ENCODE results near the gene PLEKHH2.
"Not testable (repeated sequence)": the region's sequence is repeated elsewhere in the genome, so short reads cannot be mapped to it uniquely, and the experiment has no call there.

PLEKHH2 gene

GRCh38 chr2:43726961-43727633 lies 90.0 kb downstream of the PLEKHH2 start:
- H3K27ac ChIP-seq (ENCODE audit: low read depth, low read length); H4K91ac ChIP-seq (ENCODE audit: low read depth, low read length); H3K9ac ChIP-seq (ENCODE audit: low read length); H3K36me3 ChIP-seq (ENCODE audit: control insufficient read depth in 1 of 2, insufficient read depth in 2 of 2, low read length in 2 of 2); H2BK12ac ChIP-seq (ENCODE audit: low read length); H4K12ac ChIP-seq (ENCODE audit: low read depth, low read length); H3K4ac ChIP-seq (ENCODE audit: low read depth, low read length); H3K27me3 ChIP-seq (ENCODE audit: insufficient read depth, low read length); H3K14ac ChIP-seq (ENCODE audit: low read length); H3K4me2 ChIP-seq (ENCODE audit: low read length); H2BK120ac ChIP-seq (ENCODE audit: insufficient read depth, low read length, poor library complexity); H3K23ac ChIP-seq (ENCODE audit: low read length); H2AK5ac ChIP-seq (ENCODE audit: low read length); H3K79me2 ChIP-seq (ENCODE audit: control insufficient read depth, insufficient read depth, low read length, poor library complexity); H2AFZ ChIP-seq (ENCODE audit: insufficient read depth, low read length, poor library complexity); H3K4me1 ChIP-seq (ENCODE audit: control insufficient read depth in 1 of 2, insufficient read depth in 2 of 2, low read length in 2 of 2); H2BK5ac ChIP-seq (ENCODE audit: low read depth, low read length, poor library complexity); H3K79me1 ChIP-seq (ENCODE audit: low read length); H3K9me3 ChIP-seq (ENCODE audit: insufficient read depth, low read depth, low read length); H3K18ac ChIP-seq (ENCODE audit: low read length); H3K4me3 ChIP-seq (ENCODE audit: low read depth, low read length); H4K8ac ChIP-seq (ENCODE audit: low read depth, low read length): not testable (repeated sequence)
- peak; percentile 13 to 20 for DNase-seq
- no CpG with 5 or more reads among the region's 14 CpGs for WGBS (ENCODE audit: extremely low coverage, insufficient coverage, insufficient read length)

GRCh38 chr2:43727634-43728014 lies 90.6 kb downstream of the PLEKHH2 start:
- Histone ChIP-seq H3K9me3 (ENCODE audit: insufficient read depth, low read depth, low read length) (no peaks in the 10 kb centered on the region), H3K18ac (ENCODE audit: low read length) (no peak overlapping the region), H3K4me1 (ENCODE audit: control insufficient read depth in 1 of 2, insufficient read depth in 2 of 2, low read length in 2 of 2) (peaks cover 0 to 3% of the 10 kb centered on the region in 2 experiments), H4K12ac (ENCODE audit: low read depth, low read length) (no peak overlapping the region), H3K27me3 (ENCODE audit: insufficient read depth, low read length) (no peaks in the 10 kb centered on the region), H3K4ac (ENCODE audit: low read depth, low read length) (no peak overlapping the region), H3K79me2 (ENCODE audit: control insufficient read depth, insufficient read depth, low read length, poor library complexity) (no peaks in the 10 kb centered on the region), H3K23ac (ENCODE audit: low read length) (no peak overlapping the region), H2BK12ac (ENCODE audit: low read length) (no peak overlapping the region), H2AK5ac (ENCODE audit: low read length) (no peak overlapping the region), H2AFZ (ENCODE audit: insufficient read depth, low read length, poor library complexity) (no peak overlapping the region), H3K4me2 (ENCODE audit: low read length) (no peak overlapping the region), H3K79me1 (ENCODE audit: low read length) (no peaks in the 10 kb centered on the region), H3K4me3 (ENCODE audit: low read depth, low read length) (no peak overlapping the region), H3K14ac (ENCODE audit: low read length) (no peak overlapping the region), H3K36me3 (ENCODE audit: control insufficient read depth in 1 of 2, insufficient read depth in 2 of 2, low read length in 2 of 2) (no peaks in the 10 kb centered on the region), H3K9ac (ENCODE audit: low read length) (no peak overlapping the region), H2BK120ac (ENCODE audit: insufficient read depth, low read length, poor library complexity) (no peak overlapping the region), H2BK5ac (ENCODE audit: low read depth, low read length, poor library complexity) (no peak overlapping the region), H4K8ac (ENCODE audit: low read depth, low read length) (no peak overlapping the region), H4K91ac (ENCODE audit: low read depth, low read length) (no peak overlapping the region), H3K27ac (ENCODE audit: low read depth, low read length) (no peak overlapping the region)
- DNase-seq, result no peak
- WGBS (ENCODE audit: extremely low coverage, insufficient coverage, insufficient read length), result no CpG with 5 or more reads among the region's 2 CpGs

DNA sequence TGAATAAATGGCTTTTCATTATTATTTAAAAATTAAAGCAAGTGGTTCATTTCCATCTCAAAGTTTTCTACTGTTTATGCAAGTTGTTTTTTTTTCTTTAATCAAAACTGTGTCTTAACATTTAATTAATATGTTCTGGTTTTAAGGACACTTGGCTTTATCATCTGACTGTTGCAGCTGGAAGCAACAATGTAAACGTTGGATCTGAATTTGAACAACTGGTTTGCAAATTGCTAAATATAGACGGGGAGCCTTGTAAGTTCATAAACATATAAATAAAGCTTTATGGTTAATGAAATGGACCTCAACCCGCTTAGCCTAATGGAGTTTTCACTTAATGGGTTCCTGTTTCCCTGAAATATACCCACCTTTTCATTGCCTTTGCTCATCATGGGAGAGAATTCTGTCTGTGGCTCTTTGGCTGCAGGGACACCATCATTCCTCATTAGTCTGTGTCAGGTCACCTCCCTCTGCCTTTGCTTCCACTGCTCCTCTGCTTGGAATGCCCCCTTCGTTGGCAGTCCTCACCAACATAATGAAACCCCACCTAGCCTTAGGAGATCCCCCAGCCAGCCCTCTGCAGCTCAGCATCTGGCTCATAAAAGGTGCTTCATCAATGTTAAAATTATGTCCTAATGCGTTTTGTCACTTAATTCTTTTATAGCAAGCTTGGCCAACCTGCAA lies 92.6 kb downstream of the PLEKHH2 start:
- no peak overlapping the region for H4K8ac ChIP-seq (ENCODE audit: low read depth, low read length)
- H3K4me1 ChIP-seq (ENCODE audit: control insufficient read depth in 1 of 2, insufficient read depth in 2 of 2, low read length in 2 of 2), result peaks cover 0 to 3% of the 10 kb centered on the region in 2 experiments
- H3K14ac ChIP-seq (ENCODE audit: low read length), result no peak overlapping the region
- no peak overlapping the region for H3K4me2 ChIP-seq (ENCODE audit: low read length)
- H3K23ac ChIP-seq (ENCODE audit: low read length), result no peak overlapping the region
- no peak overlapping the region for H3K4ac ChIP-seq (ENCODE audit: low read depth, low read length)
- no peak for DNase-seq
- no peak overlapping the region for H2BK120ac ChIP-seq (ENCODE audit: insufficient read depth, low read length, poor library complexity)
- no CpG with 5 or more reads among the region's 5 CpGs for WGBS (ENCODE audit: extremely low coverage, insufficient coverage, insufficient read length)
- no peak overlapping the region for H3K4me3 ChIP-seq (ENCODE audit: low read depth, low read length)
- no peaks in the 10 kb centered on the region for H3K36me3 ChIP-seq (ENCODE audit: control insufficient read depth in 1 of 2, insufficient read depth in 2 of 2, low read length in 2 of 2)
- no peak overlapping the region for H3K18ac ChIP-seq (ENCODE audit: low read length)
- no peaks in the 10 kb centered on the region for H3K79me2 ChIP-seq (ENCODE audit: control insufficient read depth, insufficient read depth, low read length, poor library complexity)
- H3K27me3 ChIP-seq (ENCODE audit: insufficient read depth, low read length), result no peaks in the 10 kb centered on the region
- H4K12ac ChIP-seq (ENCODE audit: low read depth, low read length), result peak overlapping the region; percentile 70
- H2BK12ac ChIP-seq (ENCODE audit: low read length), result no peak overlapping the region
- H2AFZ ChIP-seq (ENCODE audit: insufficient read depth, low read length, poor library complexity), result no peak overlapping the region
- H3K27ac ChIP-seq (ENCODE audit: low read depth, low read length), result no peak overlapping the region
- H3K79me1 ChIP-seq (ENCODE audit: low read length), result no peaks in the 10 kb centered on the region
- no peaks in the 10 kb centered on the region for H3K9me3 ChIP-seq (ENCODE audit: insufficient read depth, low read depth, low read length)
- no peak overlapping the region for H2BK5ac ChIP-seq (ENCODE audit: low read depth, low read length, poor library complexity)
- H4K91ac ChIP-seq (ENCODE audit: low read depth, low read length), result no peak overlapping the region
- H3K9ac ChIP-seq (ENCODE audit: low read length), result no peak overlapping the region
- H2AK5ac ChIP-seq (ENCODE audit: low read length), result no peak overlapping the region

- no peak overlapping the region for H3K4me3 ChIP-seq (ENCODE audit: low read depth, low read length)
- no peak overlapping the region for H2AK5ac ChIP-seq (ENCODE audit: low read length)
- H3K79me1 ChIP-seq (ENCODE audit: low read length), result no peaks in the 10 kb centered on the region
- H3K9ac ChIP-seq (ENCODE audit: low read length), result no peak overlapping the region
- H3K23ac ChIP-seq (ENCODE audit: low read length), result no peak overlapping the region
- no peak overlapping the region for H2BK5ac ChIP-seq (ENCODE audit: low read depth, low read length, poor library complexity)
- no peak overlapping the region for H2AFZ ChIP-seq (ENCODE audit: insufficient read depth, low read length, poor library complexity)
- H3K4ac ChIP-seq (ENCODE audit: low read depth, low read length), result no peak overlapping the region
- no peaks in the 10 kb centered on the region for H3K79me2 ChIP-seq (ENCODE audit: control insufficient read depth, insufficient read depth, low read length, poor library complexity)
- no peak overlapping the region for H3K18ac ChIP-seq (ENCODE audit: low read length)
- H4K8ac ChIP-seq (ENCODE audit: low read depth, low read length), result no peak overlapping the region
- WGBS (ENCODE audit: extremely low coverage, insufficient coverage, insufficient read length), result no CpG with 5 or more reads among the region's 1 CpG
- H2BK12ac ChIP-seq (ENCODE audit: low read length), result no peak overlapping the region
- no peak for DNase-seq
- H4K12ac ChIP-seq (ENCODE audit: low read depth, low read length), result no peak overlapping the region
- H3K9me3 ChIP-seq (ENCODE audit: insufficient read depth, low read depth, low read length), result no peaks in the 10 kb centered on the region
- no peak overlapping the region for H3K27ac ChIP-seq (ENCODE audit: low read depth, low read length)
- H4K91ac ChIP-seq (ENCODE audit: low read depth, low read length), result no peak overlapping the region
- H3K4me1 ChIP-seq (ENCODE audit: control insufficient read depth in 1 of 2, insufficient read depth in 2 of 2, low read length in 2 of 2), result no peaks in the 10 kb centered on the region
- H3K14ac ChIP-seq (ENCODE audit: low read length), result no peak overlapping the region
- no peak overlapping the region for H2BK120ac ChIP-seq (ENCODE audit: insufficient read depth, low read length, poor library complexity)
- H3K4me2 ChIP-seq (ENCODE audit: low read length), result no peak overlapping the region
- H3K36me3 ChIP-seq (ENCODE audit: control insufficient read depth in 1 of 2, insufficient read depth in 2 of 2, low read length in 2 of 2), result no peaks in the 10 kb centered on the region
- no peaks in the 10 kb centered on the region for H3K27me3 ChIP-seq (ENCODE audit: insufficient read depth, low read length)
Observed at GRCh38 chr2:43731211-43731610, 94.2 kb downstream of the PLEKHH2 start.

Measured in trophoblast cell (in vitro differentiated cells and primary cell).